Fibroblast of skin of right quadriceps (primary cell): ENCODE measurements around the gene NRP2.

Source experiments
- DNase-seq: peaks from one replicate; pipeline ENCODE4 v3.0.0-alpha.2; 2013

NRP2 gene

GRCh38 chr2:205688417-205689200 lies 6.3 kb downstream of the NRP2 start:
- DNase-seq, result no peak

- DNase-seq, result no peak
Measured at GRCh38 chr2:205689820-205690219, 7.5 kb downstream of the NRP2 start.

- peak; percentile 79 for DNase-seq
Measured at GRCh38 chr2:205692104-205692503, 9.8 kb downstream of the NRP2 start.

GRCh38 chr2:205694256-205694655 lies 12.0 kb downstream of the NRP2 start:
- DNase-seq, result no peak

GRCh38 chr2:205695460-205695991 lies 13.2 kb downstream of the NRP2 start:
- DNase-seq, result peak; percentile 90

- DNase-seq, result no peak
Measured at GRCh38 chr2:205696331-205696926, 14.1 kb downstream of the NRP2 start.

GRCh38 chr2:205696927-205697441 lies 14.7 kb downstream of the NRP2 start:
- peak; percentile 97 for DNase-seq

GRCh38 chr2:205698286-205699268 lies 16.3 kb downstream of the NRP2 start:
- DNase-seq, result peak; percentile 68

- DNase-seq, result no peak
Measured at GRCh38 chr2:205699515-205700289, 17.4 kb downstream of the NRP2 start.

GRCh38 chr2:205700331-205701132 lies 18.2 kb downstream of the NRP2 start:
- DNase-seq, result peak; percentile 87

- DNase-seq, result peak; percentile 65
Measured at GRCh38 chr2:205701509-205701908, 19.2 kb downstream of the NRP2 start.

GRCh38 chr2:205702576-205702975 lies 20.3 kb downstream of the NRP2 start:
- no peak for DNase-seq

GRCh38 chr2:205703471-205704126 lies 21.3 kb downstream of the NRP2 start:
- no peak for DNase-seq

- DNase-seq, result peak; percentile 85
Measured at GRCh38 chr2:205704127-205704741, 21.9 kb downstream of the NRP2 start.

- DNase-seq, result no peak
Measured at GRCh38 chr2:205705511-205706349, 23.4 kb downstream of the NRP2 start.

- peak; percentile 91 for DNase-seq
Measured at GRCh38 chr2:205706769-205707381, 24.6 kb downstream of the NRP2 start.

- DNase-seq, result peak; percentile 50
Measured at GRCh38 chr2:205708231-205708631, 25.9 kb downstream of the NRP2 start.

- no peak for DNase-seq
Measured at GRCh38 chr2:205709319-205709718, 27.0 kb downstream of the NRP2 start.

GRCh38 chr2:205712508-205712907 lies 30.2 kb downstream of the NRP2 start:
- peak; percentile 79 for DNase-seq
